A549 (cell line): Measurements from ENCODE around the gene CRMP1. TPM values are rescaled to one million over a fixed set of nuclear protein-coding genes. Genes with fewer than 3 reads are reported as not detected.

Experiments
- ATAC-seq, 2 experiments: fragments of 200-7000 bp in 1 of 2; fragments of >200 bp in 1 of 2; cut with Nextera tagmentation in 1 of 2; cut with Tn5 transposase in 1 of 2; 3 replicates each; pipeline versions ENCODE4 v1.8.0 to v1.9.1; 2018 to 2020; ENCODE audit warnings: mild to moderate bottlenecking in 1 of 2, moderate library complexity in 1 of 2
- CTCF ChIA-PET: fragments of 300-600 bp; sonication (Branson Sonifier 250); formaldehyde crosslinking; extraction: SDS; loops from one replicate; lab custom pipeline; 2021; ENCODE audit warnings: antibody characterized with exemption, inconsistent platforms; lab: Yijun Ruan, JAX
- POLR2A ChIA-PET: fragments of 350-600 bp; formaldehyde crosslinking; extraction: SDS; loops from one replicate; lab custom pipeline; 2021; ENCODE audit warnings: antibody characterized with exemption, inconsistent platforms; lab: Yijun Ruan, JAX
- DNase-seq, 2 experiments: peaks; one replicate each; pipeline versions ENCODE4 v3.0.0 to v3.0.0-alpha.2; 2011 to 2016; ENCODE audit warnings: low read depth in 1 of 2, low spot score in 1 of 2
- FAIRE-seq: peaks from 2 replicates; lab custom pipeline; 2011; peaks lifted over from hg19 to GRCh38; lab: Jason Lieb, UNC
- H3K27ac ChIP-seq, 2 experiments: fragments of >200 bp; sonication (Bioruptor Twin); formaldehyde crosslinking; 3 replicates each; pipeline ENCODE4 v1.5.1; 2016 to 2017
- H3K4me1 ChIP-seq: fragments of >200 bp; sonication (Bioruptor Twin); formaldehyde crosslinking; 3 replicates; pipeline ENCODE4 v1.6.1; 2016
- H3K4me2 ChIP-seq: fragments of >200 bp; sonication (Bioruptor Twin); formaldehyde crosslinking; 3 replicates; pipeline ENCODE4 v1.6.1; 2016
- H3K4me3 ChIP-seq: fragments of >200 bp; sonication (Bioruptor Twin); formaldehyde crosslinking; 3 replicates; pipeline ENCODE4 v1.5.1; 2016
- H3K9me3 ChIP-seq: fragments of >200 bp; sonication (Bioruptor Twin); formaldehyde crosslinking; 3 replicates; pipeline ENCODE4 v1.6.1; 2016
- CHD4 ChIP-seq: fragments of 200-600 bp; sonication (generic); IDR thresholded peaks from 2 replicates; pipeline ENCODE4 v1.6.1; 2016; ENCODE audit warnings: antibody characterized with exemption, mild to moderate bottlenecking, borderline replicate concordance
- EHMT2 ChIP-seq: fragments of 200-600 bp; sonication (generic); IDR thresholded peaks from 2 replicates; pipeline ENCODE4 v1.6.1; 2016; ENCODE audit warnings: antibody characterized with exemption, low read depth, mild to moderate bottlenecking, moderate library complexity
- ESRRA ChIP-seq: fragments of 150-350 bp; IDR thresholded peaks from 2 replicates; pipeline ENCODE4 v1.6.1; 2014; ENCODE audit warnings: mild to moderate bottlenecking, low read length, borderline replicate concordance
- FOSB ChIP-seq: fragments of 250-450 bp; sonication (Bioruptor Pico); IDR thresholded peaks from 2 replicates; pipeline ENCODE4 v1.5.0; 2020; ENCODE audit warnings: mild to moderate bottlenecking, moderate library complexity
- GATA3 ChIP-seq: IDR thresholded peaks from 2 replicates; pipeline ENCODE4 v1.6.1; 2012; ENCODE audit warnings: borderline replicate concordance
- HDAC2 ChIP-seq: fragments of 200-600 bp; sonication (generic); IDR thresholded peaks from 2 replicates; pipeline ENCODE4 v1.6.1; 2016
- HEYL ChIP-seq: fragments of 250-450 bp; sonication (Bioruptor Pico); IDR thresholded peaks from 2 replicates; pipeline ENCODE4 v1.8.0; 2021; ENCODE audit warnings: mild to moderate bottlenecking, moderate library complexity
- HOXA7 ChIP-seq: fragments of 250-450 bp; sonication (Bioruptor Pico); IDR thresholded peaks from 2 replicates; pipeline ENCODE4 v1.5.0; 2020; ENCODE audit warnings: mild to moderate bottlenecking, moderate library complexity
- JUN ChIP-seq, 2 experiments: fragments of >200 bp; sonication (Bioruptor Twin); formaldehyde crosslinking; IDR thresholded peaks; 2 replicates in 1 of 2; 3 replicates in 1 of 2; pipeline ENCODE4 v1.6.1; 2016 to 2017
- JUNB ChIP-seq: fragments of >200 bp; sonication (Bioruptor Twin); formaldehyde crosslinking; IDR thresholded peaks from 2 replicates; pipeline ENCODE4 v1.6.1; 2016
- KDM1A ChIP-seq: fragments of 200-600 bp; sonication (generic); IDR thresholded peaks from 2 replicates; pipeline ENCODE4 v1.6.1; 2016; ENCODE audit warnings: low read depth, mild to moderate bottlenecking
- KDM5A ChIP-seq: fragments of 200-600 bp; sonication (generic); IDR thresholded peaks from 2 replicates; pipeline ENCODE4 v1.6.1; 2016; ENCODE audit warnings: antibody characterized with exemption, mild to moderate bottlenecking
- MAZ ChIP-seq: fragments of 150-350 bp; IDR thresholded peaks from 2 replicates; pipeline ENCODE4 v1.6.1; 2014; ENCODE audit warnings: antibody characterized with exemption, low read depth, low read length, borderline replicate concordance
- NPAS2 ChIP-seq: fragments of 250-450 bp; sonication (Bioruptor Pico); IDR thresholded peaks from 2 replicates; pipeline ENCODE4 v1.8.0; 2022; ENCODE audit warnings: mild to moderate bottlenecking, moderate library complexity, borderline replicate concordance
- POLR2A ChIP-seq: IDR thresholded peaks from 2 replicates; pipeline ENCODE4 v1.6.1; 2012; ENCODE audit warnings: mild to moderate bottlenecking, low read length
- POLR2AphosphoS2 ChIP-seq: conservative IDR thresholded peaks from 2 replicates; pipeline ENCODE4 v1.6.1; 2012; ENCODE audit warnings: low read length, improper control_type of control experiment, inconsistent platforms
- RAD21 ChIP-seq, 2 experiments: fragments of >200 bp in 1 of 2; sonication (Bioruptor Twin) in 1 of 2; formaldehyde crosslinking in 1 of 2; IDR thresholded peaks in 1 of 2; conservative IDR thresholded peaks in 1 of 2; 2 replicates in 1 of 2; 3 replicates in 1 of 2; pipeline ENCODE4 v1.6.1; 2012 to 2018; ENCODE audit warnings: inconsistent platforms in 1 of 2
- RARB ChIP-seq: fragments of 250-450 bp; sonication (Bioruptor Pico); IDR thresholded peaks from 2 replicates; pipeline ENCODE4 v1.8.0; 2021; ENCODE audit warnings: mild to moderate bottlenecking, moderate library complexity
- RFX5 ChIP-seq: fragments of 450-650 bp; IDR thresholded peaks from 2 replicates; pipeline ENCODE4 v1.7.1; 2014; ENCODE audit warnings: antibody characterized with exemption, mild to moderate bottlenecking, moderate library complexity
- WGBS: methylation state at CpG from one replicate; pipeline ENCODE4 v1.1.6; 2017; ENCODE audit errors: missing lambda C conversion rate; 5-methylcytosine and 5-hydroxymethylcytosine counted together
- polyA plus RNA-seq, 4 experiments: library from polyadenylated mRNA; depleted of rRNA in 3 of 4; stranded (reverse); fragments of >200 nt; fragmentation: RNase III in 1 of 4; extraction: RNeasy Plus Mini Kit Qiagen cat#74134 plus additional on column Dnase treatment in 1 of 4; gene quantifications; 2 replicates in 3 of 4; 3 replicates in 1 of 4; pipeline ENCODE4 v1.2.3, GENCODE V29; 2011 to 2017
- TF ChIP-seq, protein P1 (sequence below): fragments of >200 bp; sonication (Bioruptor Twin); formaldehyde crosslinking; IDR thresholded peaks from 2 replicates; pipeline ENCODE4 v1.6.1; 2016
- TF ChIP-seq, protein P2 (sequence below): fragments of >200 bp; sonication (Bioruptor Twin); formaldehyde crosslinking; IDR thresholded peaks from 3 replicates; pipeline ENCODE4 v1.6.1; 2016
- TF ChIP-seq, protein P3 (sequence below): fragments of 250-450 bp; sonication (Bioruptor Pico); IDR thresholded peaks from 2 replicates; pipeline ENCODE4 v1.5.0; 2020; ENCODE audit warnings: low read depth, mild to moderate bottlenecking, moderate library complexity
- TF ChIP-seq, protein P4 (sequence below): IDR thresholded peaks from 2 replicates; pipeline ENCODE4 v1.6.1; 2012

CRMP1 gene
- polyA plus RNA-seq, 2 of the 4 experiments (the other 2 are of a cell fraction): 0.74 to 0.80 TPM

DNA sequence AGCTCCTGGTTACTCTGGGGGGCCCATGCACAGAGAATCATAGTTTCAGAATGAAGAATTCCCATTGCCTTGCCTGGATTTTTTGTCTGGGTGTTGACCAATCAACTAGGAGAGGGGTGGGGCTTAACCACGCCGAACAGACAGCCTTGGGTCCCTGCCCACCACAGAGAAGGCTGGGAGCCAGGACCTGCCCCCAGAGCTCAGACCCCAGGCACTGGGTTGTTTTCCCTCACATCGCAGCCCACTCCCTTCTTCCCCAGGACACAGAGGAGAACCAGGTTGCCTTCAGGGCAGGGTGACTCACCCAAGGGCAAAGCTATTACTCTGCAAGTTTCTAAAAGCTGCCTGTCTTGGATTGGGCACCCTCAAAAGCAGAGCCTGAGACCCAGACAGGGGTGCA lies 23.3 kb upstream of the CRMP1 start:
- WGBS: 30% methylated on average over 2 of the region's 3 CpGs
- no peak for ATAC-seq
- no peaks in the 10 kb centered on the region for H3K4me1 ChIP-seq
- TF ChIP-seq JUN (IDR thresholded peaks at IDR 0.05): no peak
- no peak for TF ChIP-seq KDM5A
- TF ChIP-seq, protein P1, sequence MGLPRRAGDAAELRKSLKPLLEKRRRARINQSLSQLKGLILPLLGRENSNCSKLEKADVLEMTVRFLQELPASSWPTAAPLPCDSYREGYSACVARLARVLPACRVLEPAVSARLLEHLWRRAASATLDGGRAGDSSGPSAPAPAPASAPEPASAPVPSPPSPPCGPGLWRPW: no peak
- no peak for TF ChIP-seq JUNB
- no peak for TF ChIP-seq CHD4
- no peak for TF ChIP-seq HOXA7 (CRISPR knock-in tag)
- no peak for TF ChIP-seq ESRRA
- TF ChIP-seq HDAC2: no peak
- TF ChIP-seq, protein P2, sequence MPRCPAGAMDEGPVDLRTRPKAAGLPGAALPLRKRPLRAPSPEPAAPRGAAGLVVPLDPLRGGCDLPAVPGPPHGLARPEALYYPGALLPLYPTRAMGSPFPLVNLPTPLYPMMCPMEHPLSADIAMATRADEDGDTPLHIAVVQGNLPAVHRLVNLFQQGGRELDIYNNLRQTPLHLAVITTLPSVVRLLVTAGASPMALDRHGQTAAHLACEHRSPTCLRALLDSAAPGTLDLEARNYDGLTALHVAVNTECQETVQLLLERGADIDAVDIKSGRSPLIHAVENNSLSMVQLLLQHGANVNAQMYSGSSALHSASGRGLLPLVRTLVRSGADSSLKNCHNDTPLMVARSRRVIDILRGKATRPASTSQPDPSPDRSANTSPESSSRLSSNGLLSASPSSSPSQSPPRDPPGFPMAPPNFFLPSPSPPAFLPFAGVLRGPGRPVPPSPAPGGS: no peak
- TF ChIP-seq POLR2AphosphoS2: no peak
- TF ChIP-seq KDM1A: no peak
- no peak for TF ChIP-seq POLR2A
- no peak for FAIRE-seq
- CTCF ChIA-PET: interaction anchor here (0.6 kb wide), 1 partner anchor 60 kb away, joined by 3 read pairs; no protein-coding TSS in a partner anchor
- H3K4me2 ChIP-seq: no peak overlapping the region
- POLR2A ChIA-PET: no interaction called here
- no peaks in the 10 kb centered on the region for H3K9me3 ChIP-seq
- H3K4me3 ChIP-seq: no peak overlapping the region
- no peak for DNase-seq
- no peak overlapping the region for H3K27ac ChIP-seq

DNA sequence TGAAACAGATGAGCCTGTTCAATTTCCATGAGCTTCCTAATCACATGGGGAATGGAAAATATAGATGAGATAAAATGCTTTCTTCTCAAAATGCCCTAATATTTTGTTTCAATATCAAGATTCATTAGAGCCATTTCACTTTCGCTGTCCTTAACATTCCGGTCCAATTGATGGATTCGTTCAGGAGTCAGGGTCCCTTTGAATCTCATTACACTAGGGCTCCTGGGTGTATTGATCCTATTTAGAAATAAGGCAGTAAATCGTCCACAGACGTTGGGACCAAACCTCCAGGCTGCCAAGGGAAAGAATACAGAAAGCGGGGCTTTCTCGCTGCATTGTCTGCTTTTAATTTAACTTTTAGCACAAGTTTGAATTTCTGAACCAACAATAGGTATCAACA lies 20.6 kb upstream of the CRMP1 start:
- CTCF ChIA-PET: no interaction called here
- H3K4me3 ChIP-seq: no peak overlapping the region

DNA sequence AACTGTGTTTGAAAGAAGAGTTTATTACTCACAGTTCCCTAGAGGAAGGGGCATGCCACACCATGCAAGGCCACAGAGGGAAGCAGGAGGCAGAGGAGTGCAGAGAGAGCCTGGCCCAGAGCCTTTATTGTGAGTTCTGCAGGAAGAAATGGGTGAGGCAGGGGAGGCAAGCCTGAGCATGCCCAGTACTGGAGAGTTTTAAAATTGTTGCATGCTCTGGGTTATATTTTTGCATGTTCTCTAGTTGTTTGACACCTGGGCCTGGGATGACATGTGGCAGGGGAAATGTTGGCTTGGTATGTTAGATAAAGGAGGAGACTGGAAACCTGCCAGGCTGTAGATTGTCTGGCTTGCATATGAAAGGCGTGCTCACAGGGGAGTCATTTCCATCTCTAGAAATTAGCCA lies 19.7 kb upstream of the CRMP1 start:
- WGBS: 67% methylated on average over 1 of the region's 1 CpG
- H3K27ac ChIP-seq: no peak overlapping the region
- ATAC-seq (no peak), FAIRE-seq (no peak), DNase-seq (no peak)
- no peak for TF ChIP-seq GATA3
- TF ChIP-seq, protein P3, sequence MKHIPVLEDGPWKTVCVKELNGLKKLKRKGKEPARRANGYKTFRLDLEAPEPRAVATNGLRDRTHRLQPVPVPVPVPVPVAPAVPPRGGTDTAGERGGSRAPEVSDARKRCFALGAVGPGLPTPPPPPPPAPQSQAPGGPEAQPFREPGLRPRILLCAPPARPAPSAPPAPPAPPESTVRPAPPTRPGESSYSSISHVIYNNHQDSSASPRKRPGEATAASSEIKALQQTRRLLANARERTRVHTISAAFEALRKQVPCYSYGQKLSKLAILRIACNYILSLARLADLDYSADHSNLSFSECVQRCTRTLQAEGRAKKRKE (CRISPR knock-in tag): no peak
- TF ChIP-seq, protein P2: no peak
- TF ChIP-seq, protein P4, sequence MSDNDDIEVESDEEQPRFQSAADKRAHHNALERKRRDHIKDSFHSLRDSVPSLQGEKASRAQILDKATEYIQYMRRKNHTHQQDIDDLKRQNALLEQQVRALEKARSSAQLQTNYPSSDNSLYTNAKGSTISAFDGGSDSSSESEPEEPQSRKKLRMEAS: no peak
- ChIA-PET CTCF (no interaction called here), POLR2A (no interaction called here)
- no peak overlapping the region for H3K4me2 ChIP-seq
- H3K4me3 ChIP-seq: no peak overlapping the region
- H3K4me1 ChIP-seq: no peaks in the 10 kb centered on the region
- H3K9me3 ChIP-seq: no peaks in the 10 kb centered on the region

More for the DNA sequence above, 20.6 kb upstream of the CRMP1 start:
- no peaks in the 10 kb centered on the region for H3K9me3 ChIP-seq
- DNase-seq: no peak
- H3K27ac ChIP-seq: no peak overlapping the region
- FAIRE-seq: no peak
- no peak overlapping the region for H3K4me2 ChIP-seq
- 62% methylated on average over 7 of the region's 7 CpGs for WGBS
- no peaks in the 10 kb centered on the region for H3K4me1 ChIP-seq
- TF ChIP-seq ESRRA: no peak
- ATAC-seq: no peak
- POLR2A ChIA-PET: no interaction called here

DNA sequence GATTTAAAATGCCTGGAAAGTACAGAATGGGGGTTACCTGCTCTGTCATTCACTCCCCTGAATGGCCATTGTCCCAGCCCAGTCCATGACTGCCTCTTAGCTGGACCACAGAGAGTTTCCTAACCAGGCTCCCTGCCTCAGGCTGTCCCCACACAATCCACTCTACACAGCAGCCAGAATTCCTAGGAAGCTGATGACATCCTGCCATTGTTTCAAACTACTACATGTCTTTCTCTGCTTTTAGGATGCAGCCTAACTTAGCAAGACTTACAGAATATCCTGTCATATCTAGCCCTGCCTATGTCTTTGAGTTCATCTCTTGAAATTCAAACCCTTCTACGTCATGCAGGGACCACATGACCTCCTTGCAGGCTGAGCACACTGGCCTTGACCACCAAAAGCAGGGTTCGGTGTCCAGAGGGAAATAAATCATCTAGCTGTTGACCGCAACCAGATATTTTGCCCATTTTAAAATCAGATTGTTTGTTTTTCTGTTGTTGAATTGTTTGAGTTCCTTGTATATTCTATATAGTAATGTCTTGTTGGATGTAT lies 16.1 kb upstream of the CRMP1 start:
- POLR2A ChIA-PET: no interaction called here
- WGBS: 19% methylated on average over 3 of the region's 3 CpGs
- Histone ChIP-seq H3K4me1 (no peaks in the 10 kb centered on the region), H3K4me2 (no peak overlapping the region), H3K27ac (no peak overlapping the region), H3K9me3 (no peaks in the 10 kb centered on the region; the same call in 2 of the 3 replicates), H3K4me3 (no peak overlapping the region)
- no peak for DNase-seq
- no peak for FAIRE-seq
- no peak for TF ChIP-seq FOSB (CRISPR knock-in tag)
- no peak for TF ChIP-seq RFX5
- TF ChIP-seq HEYL (CRISPR knock-in tag): no peak
- no peak for TF ChIP-seq JUN (IDR thresholded peaks at IDR 0.05)
- no peak for TF ChIP-seq MAZ
- TF ChIP-seq RAD21 (conservative IDR thresholded peaks at IDR 0.05 in 1 of 2, IDR thresholded peaks at IDR 0.05 in 1 of 2): no peak
- TF ChIP-seq HDAC2: no peak
- no peak for TF ChIP-seq EHMT2
- no peak for TF ChIP-seq RARB (CRISPR knock-in tag)
- no peak for TF ChIP-seq NPAS2
- CTCF ChIA-PET: no interaction called here
- no peak for ATAC-seq
